HG02981 (cell line): ENCODE results near the gene UNC5B.

ENCODE experiments used
- ATAC-seq: cut with Tn5 transposase; IDR thresholded peaks from one replicate; pipeline ENCODE4 v1.9.1; 2021; ENCODE audit warnings: mild to moderate bottlenecking, moderate library complexity; ENCODE audit not compliant: unreplicated experiment

UNC5B gene

DNA sequence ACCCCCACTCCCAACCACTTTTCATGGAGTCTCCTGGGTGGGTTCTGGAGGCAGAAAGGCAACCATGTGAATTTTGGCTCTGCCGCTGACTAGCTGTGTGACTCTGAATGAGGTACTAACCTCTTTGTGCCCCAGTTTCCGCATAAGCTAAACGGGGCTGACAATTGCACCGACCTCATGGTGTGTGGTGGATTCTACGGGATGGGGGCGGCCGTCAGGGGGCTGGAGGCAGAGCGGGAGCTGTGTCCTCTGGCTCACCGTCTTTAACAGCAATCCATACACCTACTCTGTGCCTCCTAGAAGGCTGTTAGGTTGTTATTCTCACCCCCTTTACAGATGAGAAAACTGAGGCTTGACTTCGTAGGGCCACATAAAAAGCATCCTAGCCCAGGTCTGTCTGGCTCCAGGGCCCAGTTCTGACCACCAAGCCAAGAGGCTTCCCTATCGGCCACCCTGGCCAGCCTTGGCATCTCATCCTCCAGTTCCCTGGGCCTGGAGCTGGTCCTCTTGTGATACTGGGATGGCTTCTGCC lies 102.4 kb downstream of the UNC5B start:
- no peak for ATAC-seq

GRCh38 chr10:71316056-71316785 lies 103.9 kb downstream of the UNC5B start:
- no peak for ATAC-seq

GRCh38 chr10:71316786-71317160 lies 104.4 kb downstream of the UNC5B start:
- ATAC-seq, result no peak

DNA sequence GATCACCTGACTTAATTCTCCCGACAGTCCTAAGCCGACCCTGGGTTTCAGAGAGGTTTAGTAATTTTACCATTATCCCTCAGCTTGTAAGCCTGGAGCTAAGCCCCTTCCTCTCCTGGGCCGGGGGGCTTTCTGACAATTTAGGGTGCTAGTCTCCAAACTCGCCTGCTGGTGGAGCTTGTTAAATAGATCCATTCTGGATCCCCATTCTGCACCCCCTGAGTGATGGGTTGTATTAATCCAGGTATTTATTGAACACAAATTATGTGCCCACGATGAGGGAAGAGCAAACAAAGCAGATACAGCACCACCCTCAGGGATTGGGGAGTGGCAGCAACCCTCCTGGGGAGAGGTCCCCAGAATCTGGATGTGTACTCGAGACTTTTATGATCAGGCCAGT lies 105.4 kb downstream of the UNC5B start:
- ATAC-seq, result no peak

DNA sequence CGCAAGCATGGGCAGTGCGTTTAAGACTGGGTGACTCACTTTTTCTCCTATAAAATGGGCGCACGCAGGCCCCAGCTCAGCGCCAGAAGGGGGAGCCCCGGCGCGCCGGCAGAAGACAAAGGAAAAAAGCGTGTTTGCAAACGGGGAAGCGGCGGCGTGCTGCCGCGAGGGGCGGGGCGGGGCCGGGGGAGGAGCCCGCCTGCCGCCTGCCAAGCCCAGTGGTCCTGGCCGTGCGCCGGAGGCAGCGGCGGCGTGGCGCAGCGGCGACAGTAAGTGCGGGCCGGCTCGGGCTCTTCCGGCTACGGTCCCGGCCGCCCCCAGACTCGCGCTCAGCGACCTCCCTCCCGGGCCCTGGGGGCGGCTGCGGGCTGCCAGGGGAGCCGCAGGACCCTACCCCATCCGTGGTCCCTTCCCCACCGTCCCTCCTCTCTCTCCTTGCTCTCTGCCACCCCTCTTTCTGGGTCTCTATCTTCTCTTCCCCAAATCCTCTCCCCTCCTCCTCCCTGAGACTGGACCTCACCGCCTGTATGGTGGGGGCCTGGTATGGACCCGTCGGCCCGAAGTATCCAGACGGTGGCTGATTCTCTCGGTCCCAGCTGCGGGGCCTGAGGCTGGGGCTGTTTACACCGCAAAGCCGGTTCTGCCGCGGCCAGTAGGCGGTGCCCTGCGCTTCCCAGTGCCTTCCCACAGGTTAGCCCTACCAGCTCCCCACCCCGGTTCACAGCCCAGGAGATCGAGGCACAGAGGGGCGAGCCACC lies 106.9 kb downstream of the UNC5B start, which contains the start of gene SLC29A3:
SLC29A3 (plus strand) TSS at position 218 of the 758 bp plus-strand sequence; CDS start at position 269, 51 bp downstream.
- ATAC-seq, result peak; percentile 48

DNA sequence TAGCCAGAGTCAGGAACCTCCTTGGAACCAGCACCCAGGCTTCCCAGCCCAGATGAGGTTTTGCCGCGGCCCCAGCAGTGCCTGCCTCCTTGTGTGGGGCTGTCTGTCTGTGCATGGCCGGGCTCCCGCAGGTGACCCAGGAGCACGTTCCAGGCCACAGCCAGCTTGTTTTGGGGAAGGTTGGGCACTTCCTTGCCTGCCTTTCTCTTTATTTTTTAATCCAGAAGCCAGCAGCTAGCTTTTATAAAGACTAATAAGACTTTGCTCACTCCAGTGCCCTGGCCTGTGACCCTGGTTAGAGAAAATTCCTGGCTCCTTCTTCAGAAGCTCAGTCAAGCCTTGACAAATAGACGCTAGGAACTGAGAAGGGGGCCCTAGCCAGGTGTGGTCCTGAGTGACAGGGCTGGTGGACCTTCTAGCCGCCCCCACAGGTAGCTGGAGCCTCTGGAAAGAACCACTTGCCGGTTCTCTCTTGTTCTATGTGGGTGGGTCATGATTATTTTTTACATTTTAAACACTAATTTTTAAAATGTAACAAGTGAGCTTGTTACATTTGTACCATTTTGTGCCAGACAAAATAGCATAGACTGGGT lies 107.5 kb downstream of the UNC5B start:
- ATAC-seq, result no peak

DNA sequence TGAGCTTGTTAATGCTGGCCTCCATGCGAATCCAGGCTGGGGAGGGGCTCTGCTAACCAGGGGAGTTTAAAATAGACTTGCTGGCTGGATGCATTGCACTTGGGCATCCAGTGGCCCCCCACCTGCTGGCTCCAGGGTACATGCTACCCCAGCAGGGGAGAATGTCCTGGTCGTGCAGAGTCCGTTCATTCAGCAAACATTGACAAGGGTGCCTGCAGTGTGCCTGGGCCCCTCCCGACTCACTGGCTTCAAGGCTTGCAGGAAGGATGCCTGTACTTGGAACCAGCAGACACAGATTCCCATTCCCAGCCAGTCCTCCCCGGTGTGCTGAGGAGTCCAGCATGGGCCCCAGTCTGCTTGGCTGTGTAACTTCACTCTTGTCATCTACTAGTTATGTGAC lies 108.2 kb downstream of the UNC5B start:
- ATAC-seq, result no peak

- ATAC-seq, result no peak
Observed at GRCh38 chr10:71321386-71321785, 109.0 kb downstream of the UNC5B start.

DNA sequence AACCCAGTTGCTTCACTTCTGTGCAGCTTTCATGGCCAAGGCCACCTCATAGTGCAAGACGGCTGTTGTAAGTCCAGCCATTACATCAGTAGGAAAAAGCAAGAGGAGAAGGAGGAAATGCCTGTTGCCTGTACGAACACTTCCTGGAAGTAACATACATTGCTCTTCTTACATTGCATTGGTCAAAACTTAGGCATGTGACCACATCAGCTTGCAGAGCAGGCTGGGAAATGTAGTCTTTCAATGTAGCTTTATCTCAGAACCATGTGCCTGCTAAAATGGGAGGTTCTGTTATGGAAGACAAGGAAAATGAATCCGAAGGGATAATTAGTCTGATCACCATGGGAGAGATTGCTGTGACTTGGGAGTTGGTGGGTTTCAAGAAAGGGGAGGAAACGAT lies 111.0 kb downstream of the UNC5B start:
- no peak for ATAC-seq

- ATAC-seq, result no peak
Observed at GRCh38 chr10:71324743-71325142, 112.4 kb downstream of the UNC5B start.

DNA sequence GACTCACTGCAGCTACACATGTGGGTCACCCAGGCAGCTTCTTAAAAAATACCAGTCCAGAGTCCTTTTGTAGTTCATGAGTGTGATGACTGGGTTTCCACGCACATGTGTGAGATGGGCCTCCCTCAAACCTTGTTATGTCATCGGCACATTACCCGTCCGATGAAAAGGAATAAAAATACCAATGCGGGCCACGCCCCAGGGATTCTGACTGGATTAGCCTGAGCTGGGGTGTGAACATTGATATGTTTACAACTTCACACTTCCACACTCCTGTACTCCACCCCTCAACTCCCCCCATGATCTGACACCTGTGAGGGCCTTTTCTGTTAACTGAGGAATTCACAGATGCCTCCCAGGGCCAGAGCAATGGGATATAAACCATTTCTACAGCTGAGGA lies 112.9 kb downstream of the UNC5B start:
- no peak for ATAC-seq

- ATAC-seq, result no peak
Observed at GRCh38 chr10:71326464-71326881, 114.1 kb downstream of the UNC5B start.

GRCh38 chr10:71330789-71331404 lies 118.5 kb downstream of the UNC5B start:
- ATAC-seq, result no peak

GRCh38 chr10:71331736-71332135 lies 119.4 kb downstream of the UNC5B start:
- ATAC-seq, result no peak

GRCh38 chr10:71332466-71332865 lies 120.1 kb downstream of the UNC5B start:
- no peak for ATAC-seq

- ATAC-seq, result no peak
Observed at GRCh38 chr10:71333129-71333887, 120.9 kb downstream of the UNC5B start.

DNA sequence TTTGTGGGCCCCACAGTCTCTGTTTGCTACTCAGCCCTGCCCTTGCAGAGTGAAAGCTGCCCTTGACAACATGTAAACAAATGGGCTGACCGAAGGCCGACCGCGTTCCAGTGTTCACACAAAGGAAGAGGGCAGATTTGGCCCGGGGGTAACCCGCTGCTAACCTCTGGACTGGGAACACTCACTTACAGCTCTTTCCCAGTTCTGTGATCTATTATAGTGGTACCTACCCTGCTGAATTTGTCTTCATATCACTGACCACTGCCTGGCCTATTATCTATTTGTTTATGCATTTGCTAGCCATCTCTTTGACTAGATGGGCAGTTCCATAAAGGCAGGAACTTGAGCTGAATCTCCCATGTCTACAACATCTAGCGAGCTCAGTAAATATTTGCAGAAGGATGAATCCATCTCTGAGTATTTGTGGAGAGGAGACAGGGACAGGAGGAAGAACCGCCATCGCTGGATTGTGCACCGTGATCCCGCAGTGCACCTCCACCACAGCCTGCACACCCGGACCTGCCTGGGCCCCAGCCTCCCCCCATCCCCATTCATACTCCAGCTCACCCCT lies 121.9 kb downstream of the UNC5B start:
- no peak for ATAC-seq

GRCh38 chr10:71335173-71335708 lies 122.9 kb downstream of the UNC5B start:
- no peak for ATAC-seq

GRCh38 chr10:71336632-71337031 lies 124.3 kb downstream of the UNC5B start:
- no peak for ATAC-seq

DNA sequence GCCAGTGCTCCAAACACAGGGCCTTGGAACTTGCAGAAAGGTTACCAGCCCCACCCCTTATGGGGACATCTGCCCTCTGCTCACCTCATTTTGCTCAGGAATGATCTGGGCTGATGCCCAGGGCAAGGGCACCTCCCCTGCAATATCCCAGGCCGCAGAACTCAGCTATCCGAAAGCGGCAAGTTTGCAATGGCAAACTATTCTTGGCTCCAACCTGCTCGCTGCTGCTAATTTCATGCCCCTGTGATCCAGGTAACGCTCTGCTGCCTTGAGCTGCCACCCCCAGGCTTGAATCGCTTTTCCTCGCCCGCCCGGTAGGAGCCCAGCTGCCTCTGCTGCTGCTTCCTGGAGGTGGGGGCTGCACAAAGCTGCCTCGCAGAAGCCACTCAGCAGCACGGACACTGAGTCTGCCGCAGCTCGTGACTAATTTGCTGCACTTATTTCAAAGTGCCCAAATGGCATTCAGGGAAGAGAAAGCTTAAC lies 124.9 kb downstream of the UNC5B start:
- no peak for ATAC-seq
